Parathyroid adenoma (tissue), 2 donors: ENCODE measurements around the gene SND1.

Experiments
- H2AFZ ChIP-seq: fragments of 300-600 bp; sonication (generic); one replicate; pipeline ENCODE4 v1.7.0; 2017; ENCODE audit warnings: antibody characterized with exemption, mild to moderate bottlenecking
- H3K27ac ChIP-seq: fragments of 300-600 bp; sonication (generic); one replicate; pipeline ENCODE4 v1.7.0; 2017
- H3K27me3 ChIP-seq: fragments of 300-600 bp; sonication (generic); one replicate; pipeline ENCODE4 v1.7.0; 2017; ENCODE audit warnings: low read length; ENCODE audit not compliant: control insufficient read depth, insufficient read depth
- H3K36me3 ChIP-seq: fragments of 300-600 bp; sonication (generic); one replicate; pipeline ENCODE4 v1.7.0; 2017; ENCODE audit warnings: low read length; ENCODE audit not compliant: control insufficient read depth, insufficient read depth
- H3K4me1 ChIP-seq: fragments of 300-600 bp; sonication (generic); one replicate; pipeline ENCODE4 v1.7.0; 2017; ENCODE audit warnings: control low read depth
- H3K4me2 ChIP-seq: fragments of 300-600 bp; sonication (generic); one replicate; pipeline ENCODE4 v1.7.0; 2017; ENCODE audit warnings: low read length
- H3K4me3 ChIP-seq: fragments of 300-600 bp; sonication (generic); one replicate; pipeline ENCODE4 v1.7.0; 2017; ENCODE audit warnings: low read depth, low read length
- H3K79me2 ChIP-seq: fragments of 300-600 bp; sonication (generic); one replicate; pipeline ENCODE4 v1.7.0; 2017; ENCODE audit warnings: control low read depth
- H3K9ac ChIP-seq: fragments of 300-600 bp; sonication (generic); one replicate; pipeline ENCODE4 v1.7.0; 2017; ENCODE audit warnings: mild to moderate bottlenecking
- H3K9me3 ChIP-seq: fragments of 300-600 bp; sonication (generic); one replicate; pipeline ENCODE4 v1.7.0; 2017; ENCODE audit warnings: low read length; ENCODE audit not compliant: control insufficient read depth
- TF ChIP-seq, protein P1 (sequence below): fragments of 300-600 bp; sonication (generic); IDR thresholded peaks from one replicate; pipeline ENCODE4 v1.7.0; 2017; ENCODE audit warnings: antibody characterized with exemption, mild to moderate bottlenecking
- donor health status: primary hyperparathyroidism.

The SND1 gene

DNA sequence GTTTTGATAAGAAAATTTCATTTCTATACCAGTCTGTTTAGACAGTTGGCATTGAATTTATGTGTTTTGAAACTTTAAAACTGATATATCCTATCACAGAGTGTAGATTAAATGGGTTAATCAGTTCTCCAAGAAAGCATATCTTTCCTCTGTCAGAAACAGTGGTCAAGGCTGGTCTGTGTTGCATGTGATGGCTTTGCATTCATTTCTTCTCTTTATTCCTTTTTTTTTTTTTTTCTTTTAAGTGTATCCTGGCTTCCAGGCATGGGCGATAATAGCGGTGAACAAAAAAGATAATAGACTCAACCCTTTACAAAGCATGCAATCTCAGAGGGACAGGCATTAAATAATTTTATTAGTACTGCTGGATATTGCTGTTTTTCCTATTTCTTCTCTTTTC is 242.6 kb downstream of the SND1 start:
- Histone ChIP-seq H3K4me2 (no peak overlapping the region), H3K79me2 (peaks cover 3% of the 10 kb centered on the region), H3K9me3 (no peaks in the 10 kb centered on the region), H3K4me1 (peaks cover 4% of the 10 kb centered on the region), H3K9ac (no peak overlapping the region), H3K36me3 (no peaks in the 10 kb centered on the region), H2AFZ (no peak overlapping the region), H3K27ac (no peak overlapping the region), H3K4me3 (no peak overlapping the region), H3K27me3 (no peaks in the 10 kb centered on the region)
- TF ChIP-seq, protein P1, sequence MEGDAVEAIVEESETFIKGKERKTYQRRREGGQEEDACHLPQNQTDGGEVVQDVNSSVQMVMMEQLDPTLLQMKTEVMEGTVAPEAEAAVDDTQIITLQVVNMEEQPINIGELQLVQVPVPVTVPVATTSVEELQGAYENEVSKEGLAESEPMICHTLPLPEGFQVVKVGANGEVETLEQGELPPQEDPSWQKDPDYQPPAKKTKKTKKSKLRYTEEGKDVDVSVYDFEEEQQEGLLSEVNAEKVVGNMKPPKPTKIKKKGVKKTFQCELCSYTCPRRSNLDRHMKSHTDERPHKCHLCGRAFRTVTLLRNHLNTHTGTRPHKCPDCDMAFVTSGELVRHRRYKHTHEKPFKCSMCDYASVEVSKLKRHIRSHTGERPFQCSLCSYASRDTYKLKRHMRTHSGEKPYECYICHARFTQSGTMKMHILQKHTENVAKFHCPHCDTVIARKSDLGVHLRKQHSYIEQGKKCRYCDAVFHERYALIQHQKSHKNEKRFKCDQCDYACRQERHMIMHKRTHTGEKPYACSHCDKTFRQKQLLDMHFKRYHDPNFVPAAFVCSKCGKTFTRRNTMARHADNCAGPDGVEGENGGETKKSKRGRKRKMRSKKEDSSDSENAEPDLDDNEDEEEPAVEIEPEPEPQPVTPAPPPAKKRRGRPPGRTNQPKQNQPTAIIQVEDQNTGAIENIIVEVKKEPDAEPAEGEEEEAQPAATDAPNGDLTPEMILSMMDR: no peak

DNA sequence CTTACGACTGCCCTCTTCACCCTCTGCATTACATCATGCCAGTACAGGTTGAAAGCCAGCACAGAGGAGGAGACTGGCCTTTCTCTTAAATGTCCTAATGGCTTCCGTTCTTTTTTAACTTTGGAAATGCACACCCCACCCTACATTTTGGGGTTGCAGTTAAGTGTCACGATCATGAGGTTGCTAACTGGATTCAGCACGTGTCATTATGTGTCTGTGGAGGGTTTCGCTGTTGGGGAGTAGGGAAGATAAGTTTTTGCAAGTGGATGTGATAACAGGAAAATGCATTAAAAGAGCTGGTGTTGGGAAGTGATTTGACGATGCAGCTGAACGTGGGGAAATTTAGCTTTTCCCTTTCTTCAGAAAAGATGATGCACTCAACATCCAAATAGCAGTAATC is 243.4 kb downstream of the SND1 start:
- Histone ChIP-seq H3K9me3 (no peaks in the 10 kb centered on the region), H3K27ac (no peak overlapping the region), H3K4me3 (no peak overlapping the region), H3K4me2 (no peak overlapping the region), H2AFZ (no peak overlapping the region), H3K4me1 (peaks cover 4% of the 10 kb centered on the region), H3K9ac (no peak overlapping the region), H3K27me3 (no peaks in the 10 kb centered on the region), H3K79me2 (peaks cover 3% of the 10 kb centered on the region), H3K36me3 (no peaks in the 10 kb centered on the region)
- TF ChIP-seq, protein P1: no peak

DNA sequence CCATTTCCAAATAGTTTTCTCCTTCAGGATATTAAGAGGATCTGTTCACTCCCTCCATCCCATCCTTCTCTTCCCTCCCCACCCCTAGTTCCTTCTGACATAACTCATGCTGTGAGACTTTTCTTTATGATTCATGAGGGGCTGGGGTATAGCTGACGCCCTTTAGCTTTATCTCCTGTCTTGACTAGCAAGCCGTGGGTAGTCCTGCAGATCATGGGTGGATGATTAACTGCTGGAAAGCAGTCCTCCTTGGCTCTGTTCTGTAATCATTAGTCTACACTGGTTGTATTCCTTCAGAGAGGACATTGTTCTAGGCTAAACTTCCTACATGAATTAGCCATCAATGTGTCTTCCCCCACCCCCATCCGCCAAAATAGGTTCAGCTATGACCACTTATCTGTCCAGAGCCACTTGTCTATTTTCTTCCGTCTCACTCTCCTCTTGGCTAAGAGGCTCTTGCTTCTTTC is 243.9 kb downstream of the SND1 start:
- Histone ChIP-seq H3K27me3 (no peaks in the 10 kb centered on the region), H3K9me3 (no peaks in the 10 kb centered on the region), H3K79me2 (peaks cover 3% of the 10 kb centered on the region), H3K9ac (no peak overlapping the region), H2AFZ (no peak overlapping the region), H3K36me3 (no peaks in the 10 kb centered on the region), H3K4me1 (peaks cover 8% of the 10 kb centered on the region), H3K4me2 (no peak overlapping the region), H3K27ac (no peak overlapping the region), H3K4me3 (no peak overlapping the region)
- TF ChIP-seq, protein P1: no peak

DNA sequence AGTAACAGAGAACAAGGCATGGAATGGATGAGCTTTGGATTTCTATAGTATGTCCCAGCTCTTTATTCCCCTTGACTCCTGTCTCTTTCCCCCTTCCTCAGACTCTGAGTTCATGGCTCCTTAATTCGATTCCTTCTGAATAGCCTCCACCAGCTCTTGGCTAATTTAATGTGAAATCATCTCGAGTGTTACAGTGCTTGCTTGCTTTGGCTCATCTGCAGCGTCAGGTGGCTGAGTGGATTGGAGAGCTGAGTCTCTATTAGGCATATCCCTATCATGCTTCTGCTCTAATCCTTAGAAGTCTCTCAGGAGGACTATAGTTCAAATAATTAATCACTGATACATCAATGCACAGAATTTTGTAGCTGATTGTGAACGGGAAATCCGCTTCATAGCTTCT is 244.7 kb downstream of the SND1 start:
- no peaks in the 10 kb centered on the region for H3K36me3 ChIP-seq
- TF ChIP-seq, protein P1: no peak
- peaks cover 3% of the 10 kb centered on the region for H3K79me2 ChIP-seq
- no peak overlapping the region for H3K27ac ChIP-seq
- no peak overlapping the region for H2AFZ ChIP-seq
- H3K4me2 ChIP-seq: no peak overlapping the region
- no peaks in the 10 kb centered on the region for H3K9me3 ChIP-seq
- no peak overlapping the region for H3K4me3 ChIP-seq
- no peak overlapping the region for H3K9ac ChIP-seq
- peaks cover 12% of the 10 kb centered on the region for H3K4me1 ChIP-seq
- H3K27me3 ChIP-seq: no peaks in the 10 kb centered on the region

DNA sequence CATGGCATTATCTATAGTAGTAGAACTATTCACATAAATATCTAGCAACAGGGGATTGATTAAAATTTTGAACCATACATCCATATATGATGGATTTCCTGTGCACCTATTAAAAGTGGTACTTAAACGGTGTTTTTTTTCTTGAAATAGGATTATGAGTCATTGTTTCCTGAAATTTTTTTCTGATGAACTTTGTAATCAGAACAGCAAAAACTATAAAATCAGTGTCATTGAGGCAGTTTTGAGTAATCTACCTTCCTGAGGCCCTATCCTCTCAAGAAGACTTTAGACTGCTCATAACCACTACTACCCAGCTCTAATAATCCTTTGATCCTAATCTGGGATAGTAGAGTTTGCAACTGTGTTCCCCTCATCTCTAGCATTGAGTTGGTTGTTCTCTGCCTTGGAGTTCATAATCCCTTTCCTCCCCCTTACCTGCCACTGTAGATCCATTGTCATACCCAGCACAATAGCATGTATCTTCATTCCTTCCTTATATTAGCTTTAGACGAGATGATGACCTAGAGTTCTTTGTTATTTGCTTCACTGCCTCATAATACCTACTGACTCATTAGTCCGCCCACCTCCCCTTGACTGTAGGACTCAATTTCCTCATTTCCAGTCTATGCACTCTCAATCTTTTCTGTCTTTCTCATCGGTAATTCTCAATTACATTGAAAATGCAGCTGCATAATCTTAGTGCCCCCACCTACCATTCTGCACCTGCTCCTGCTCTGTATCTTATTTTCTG is 245.9 kb downstream of the SND1 start:
- H3K27ac ChIP-seq: no peak overlapping the region
- no peaks in the 10 kb centered on the region for H3K27me3 ChIP-seq
- no peaks in the 10 kb centered on the region for H3K36me3 ChIP-seq
- H3K9me3 ChIP-seq: no peaks in the 10 kb centered on the region
- H3K4me3 ChIP-seq: no peak overlapping the region
- TF ChIP-seq, protein P1: no peak
- no peak overlapping the region for H3K4me2 ChIP-seq
- H2AFZ ChIP-seq: no peak overlapping the region
- H3K9ac ChIP-seq: no peak overlapping the region
- no peaks in the 10 kb centered on the region for H3K79me2 ChIP-seq
- H3K4me1 ChIP-seq: peaks cover 16% of the 10 kb centered on the region
